GM10847 (cell line): ENCODE results near the gene ORC6.

Experiments
- POLR2A ChIP-seq: IDR thresholded peaks from 2 replicates; pipeline ENCODE4 v1.6.1; 2011; ENCODE audit not compliant: insufficient read length; ENCODE audit errors: extremely low read depth

ORC6 gene

GRCh38 chr16:46719528-46719927 is 30.1 kb downstream of the ORC6 start:
- TF ChIP-seq POLR2A = no peak

- no peak for TF ChIP-seq POLR2A
Measured at GRCh38 chr16:46720619-46721018, 31.2 kb downstream of the ORC6 start.

GRCh38 chr16:46721885-46722284 is 32.4 kb downstream of the ORC6 start:
- no peak for TF ChIP-seq POLR2A

- TF ChIP-seq POLR2A = no peak
Measured at GRCh38 chr16:46727184-46727583, 37.7 kb downstream of the ORC6 start.

- TF ChIP-seq POLR2A = no peak
Measured at GRCh38 chr16:46727630-46728029, 38.2 kb downstream of the ORC6 start.

- TF ChIP-seq POLR2A = no peak
Measured at GRCh38 chr16:46728806-46729205, 39.3 kb downstream of the ORC6 start.

GRCh38 chr16:46729326-46729995 is 40.0 kb downstream of the ORC6 start:
- no peak for TF ChIP-seq POLR2A

- TF ChIP-seq POLR2A = no peak
Measured at GRCh38 chr16:46730126-46730525, 40.7 kb downstream of the ORC6 start.

GRCh38 chr16:46730801-46731690 is 41.6 kb downstream of the ORC6 start:
- TF ChIP-seq POLR2A = no peak

- TF ChIP-seq POLR2A = no peak
Measured at GRCh38 chr16:46731691-46732555, 42.5 kb downstream of the ORC6 start.

- no peak for TF ChIP-seq POLR2A
Measured at GRCh38 chr16:46732561-46732960, 43.1 kb downstream of the ORC6 start.

- TF ChIP-seq POLR2A = no peak
Measured at GRCh38 chr16:46733319-46733830, 43.9 kb downstream of the ORC6 start.

GRCh38 chr16:46736695-46737094 is 47.2 kb downstream of the ORC6 start:
- TF ChIP-seq POLR2A = no peak

GRCh38 chr16:46737621-46738214 is 48.3 kb downstream of the ORC6 start:
- TF ChIP-seq POLR2A = no peak

- no peak for TF ChIP-seq POLR2A
Measured at GRCh38 chr16:46739934-46740333, 50.5 kb downstream of the ORC6 start.

- no peak for TF ChIP-seq POLR2A
Measured at GRCh38 chr16:46743232-46743719, 53.8 kb downstream of the ORC6 start.
